K562 (cell line): Measurements from ENCODE around the gene AKT3. TPM values are rescaled to one million over a fixed set of nuclear protein-coding genes. Genes with fewer than 3 reads are reported as not detected.

Experiments
- HDAC3 ChIP-seq: fragments of 450-650 bp; IDR thresholded peaks from 2 replicates; pipeline ENCODE4 v1.6.1; 2018; ENCODE audit warnings: borderline replicate concordance, mild to moderate bottlenecking, moderate library complexity; ENCODE audit not compliant: partially characterized antibody
- JUND ChIP-seq, 2 experiments: IDR thresholded peaks; 2 replicates in 1 of 2; 3 replicates in 1 of 2; pipeline ENCODE4 v1.6.1; 2011; ENCODE audit warnings: borderline replicate concordance in 2 of 2, low read depth in 2 of 2, low read length in 2 of 2, improper control_type of control experiment in 1 of 2, missing biosample characterization in 1 of 2, missing genetic modification characterization in 1 of 2, missing genetic modification reagents in 1 of 2
- KDM4B ChIP-seq, 2 experiments: fragments of 450-650 bp in 1 of 2; sonication (generic) in 1 of 2; IDR thresholded peaks; 2 replicates each; pipeline ENCODE4 v1.6.1; 2016 to 2017; ENCODE audit warnings: borderline replicate concordance in 2 of 2, antibody characterized with exemption in 1 of 2, low read depth in 1 of 2, mild to moderate bottlenecking in 1 of 2
- ZNF699 ChIP-seq: fragments of 250-450 bp; sonication (Bioruptor Pico); IDR thresholded peaks from 2 replicates; pipeline ENCODE4 v1.8.0; 2021; ENCODE audit warnings: mild to moderate bottlenecking, moderate library complexity; ENCODE audit not compliant: insufficient replicate concordance
- polyA plus RNA-seq, 8 experiments: library from polyadenylated mRNA; depleted of rRNA in 4 of 8; stranded (reverse) in 5 of 8; unstranded in 3 of 8; fragments of >200 nt; fragmentation: Nextera tagmentation in 2 of 8; fragmentation: Illumina TruSeq in 1 of 8; extraction: Ambion mirVana in 2 of 8; extraction: Trizol in 1 of 8; gene quantifications; 2 replicates each; pipeline versions ENCODE4 v1.2.1 to v1.2.3, GENCODE V29; 2011 to 2014; ENCODE audit warnings: inconsistent platforms in 1 of 8, missing spikeins in 1 of 8
- total RNA-seq, 7 experiments: library from RNA; depleted of rRNA in 6 of 7; stranded (reverse); fragments of >200 nt in 6 of 7; fragmentation: Illumina TruSeq in 2 of 7; extraction: Trizol in 2 of 7; gene quantifications; 2 replicates each; pipeline versions ENCODE4 v1.2.1 to v1.2.3, GENCODE V29; 2011 to 2021; ENCODE audit warnings: low replicate concordance in 1 of 7
- TF ChIP-seq, protein P1 (sequence below): fragments of 450-650 bp; IDR thresholded peaks from 2 replicates; pipeline ENCODE4 v1.6.1; 2016; ENCODE audit warnings: mild to moderate bottlenecking, moderate library complexity

The AKT3 gene
- total and polyA plus RNA-seq, 9 of the 15 experiments (the other 6 are each of a cell fraction or from before 2014, with no cell fraction given) = 0.04 to 0.54 (median 0.18) TPM; not detected in 1

DNA sequence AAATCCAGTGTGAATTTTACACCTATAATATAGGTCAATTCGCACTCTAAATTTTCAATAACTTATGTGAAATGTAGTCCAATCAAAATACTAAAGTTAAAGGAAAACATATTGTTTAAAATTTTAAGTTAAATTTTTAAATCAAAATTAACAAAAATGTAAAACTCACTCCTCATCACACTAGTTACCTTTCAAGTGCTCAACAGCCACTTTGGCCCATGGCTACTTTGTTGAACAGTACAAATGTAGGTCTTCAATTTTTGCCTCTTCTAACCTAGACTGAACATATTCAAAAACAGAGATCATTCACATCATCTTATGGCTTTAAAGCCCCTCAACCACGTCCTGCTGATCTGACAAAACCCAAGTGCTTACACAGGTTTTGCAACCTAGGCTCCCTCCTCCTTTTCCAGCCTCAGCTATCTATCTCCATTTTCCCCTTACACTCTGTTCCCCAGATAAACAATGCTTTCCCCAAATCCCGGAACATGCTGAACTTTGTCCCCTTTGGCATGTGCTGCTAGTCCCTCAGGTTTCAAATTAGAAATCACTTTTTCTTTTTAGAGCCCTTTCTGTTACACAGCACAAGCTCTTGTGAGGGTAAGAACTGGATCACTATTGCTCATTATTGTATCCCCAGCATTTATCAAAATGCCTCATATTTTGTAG lies 110.6 kb downstream of the AKT3 start (continued):
- TF ChIP-seq, protein P1, sequence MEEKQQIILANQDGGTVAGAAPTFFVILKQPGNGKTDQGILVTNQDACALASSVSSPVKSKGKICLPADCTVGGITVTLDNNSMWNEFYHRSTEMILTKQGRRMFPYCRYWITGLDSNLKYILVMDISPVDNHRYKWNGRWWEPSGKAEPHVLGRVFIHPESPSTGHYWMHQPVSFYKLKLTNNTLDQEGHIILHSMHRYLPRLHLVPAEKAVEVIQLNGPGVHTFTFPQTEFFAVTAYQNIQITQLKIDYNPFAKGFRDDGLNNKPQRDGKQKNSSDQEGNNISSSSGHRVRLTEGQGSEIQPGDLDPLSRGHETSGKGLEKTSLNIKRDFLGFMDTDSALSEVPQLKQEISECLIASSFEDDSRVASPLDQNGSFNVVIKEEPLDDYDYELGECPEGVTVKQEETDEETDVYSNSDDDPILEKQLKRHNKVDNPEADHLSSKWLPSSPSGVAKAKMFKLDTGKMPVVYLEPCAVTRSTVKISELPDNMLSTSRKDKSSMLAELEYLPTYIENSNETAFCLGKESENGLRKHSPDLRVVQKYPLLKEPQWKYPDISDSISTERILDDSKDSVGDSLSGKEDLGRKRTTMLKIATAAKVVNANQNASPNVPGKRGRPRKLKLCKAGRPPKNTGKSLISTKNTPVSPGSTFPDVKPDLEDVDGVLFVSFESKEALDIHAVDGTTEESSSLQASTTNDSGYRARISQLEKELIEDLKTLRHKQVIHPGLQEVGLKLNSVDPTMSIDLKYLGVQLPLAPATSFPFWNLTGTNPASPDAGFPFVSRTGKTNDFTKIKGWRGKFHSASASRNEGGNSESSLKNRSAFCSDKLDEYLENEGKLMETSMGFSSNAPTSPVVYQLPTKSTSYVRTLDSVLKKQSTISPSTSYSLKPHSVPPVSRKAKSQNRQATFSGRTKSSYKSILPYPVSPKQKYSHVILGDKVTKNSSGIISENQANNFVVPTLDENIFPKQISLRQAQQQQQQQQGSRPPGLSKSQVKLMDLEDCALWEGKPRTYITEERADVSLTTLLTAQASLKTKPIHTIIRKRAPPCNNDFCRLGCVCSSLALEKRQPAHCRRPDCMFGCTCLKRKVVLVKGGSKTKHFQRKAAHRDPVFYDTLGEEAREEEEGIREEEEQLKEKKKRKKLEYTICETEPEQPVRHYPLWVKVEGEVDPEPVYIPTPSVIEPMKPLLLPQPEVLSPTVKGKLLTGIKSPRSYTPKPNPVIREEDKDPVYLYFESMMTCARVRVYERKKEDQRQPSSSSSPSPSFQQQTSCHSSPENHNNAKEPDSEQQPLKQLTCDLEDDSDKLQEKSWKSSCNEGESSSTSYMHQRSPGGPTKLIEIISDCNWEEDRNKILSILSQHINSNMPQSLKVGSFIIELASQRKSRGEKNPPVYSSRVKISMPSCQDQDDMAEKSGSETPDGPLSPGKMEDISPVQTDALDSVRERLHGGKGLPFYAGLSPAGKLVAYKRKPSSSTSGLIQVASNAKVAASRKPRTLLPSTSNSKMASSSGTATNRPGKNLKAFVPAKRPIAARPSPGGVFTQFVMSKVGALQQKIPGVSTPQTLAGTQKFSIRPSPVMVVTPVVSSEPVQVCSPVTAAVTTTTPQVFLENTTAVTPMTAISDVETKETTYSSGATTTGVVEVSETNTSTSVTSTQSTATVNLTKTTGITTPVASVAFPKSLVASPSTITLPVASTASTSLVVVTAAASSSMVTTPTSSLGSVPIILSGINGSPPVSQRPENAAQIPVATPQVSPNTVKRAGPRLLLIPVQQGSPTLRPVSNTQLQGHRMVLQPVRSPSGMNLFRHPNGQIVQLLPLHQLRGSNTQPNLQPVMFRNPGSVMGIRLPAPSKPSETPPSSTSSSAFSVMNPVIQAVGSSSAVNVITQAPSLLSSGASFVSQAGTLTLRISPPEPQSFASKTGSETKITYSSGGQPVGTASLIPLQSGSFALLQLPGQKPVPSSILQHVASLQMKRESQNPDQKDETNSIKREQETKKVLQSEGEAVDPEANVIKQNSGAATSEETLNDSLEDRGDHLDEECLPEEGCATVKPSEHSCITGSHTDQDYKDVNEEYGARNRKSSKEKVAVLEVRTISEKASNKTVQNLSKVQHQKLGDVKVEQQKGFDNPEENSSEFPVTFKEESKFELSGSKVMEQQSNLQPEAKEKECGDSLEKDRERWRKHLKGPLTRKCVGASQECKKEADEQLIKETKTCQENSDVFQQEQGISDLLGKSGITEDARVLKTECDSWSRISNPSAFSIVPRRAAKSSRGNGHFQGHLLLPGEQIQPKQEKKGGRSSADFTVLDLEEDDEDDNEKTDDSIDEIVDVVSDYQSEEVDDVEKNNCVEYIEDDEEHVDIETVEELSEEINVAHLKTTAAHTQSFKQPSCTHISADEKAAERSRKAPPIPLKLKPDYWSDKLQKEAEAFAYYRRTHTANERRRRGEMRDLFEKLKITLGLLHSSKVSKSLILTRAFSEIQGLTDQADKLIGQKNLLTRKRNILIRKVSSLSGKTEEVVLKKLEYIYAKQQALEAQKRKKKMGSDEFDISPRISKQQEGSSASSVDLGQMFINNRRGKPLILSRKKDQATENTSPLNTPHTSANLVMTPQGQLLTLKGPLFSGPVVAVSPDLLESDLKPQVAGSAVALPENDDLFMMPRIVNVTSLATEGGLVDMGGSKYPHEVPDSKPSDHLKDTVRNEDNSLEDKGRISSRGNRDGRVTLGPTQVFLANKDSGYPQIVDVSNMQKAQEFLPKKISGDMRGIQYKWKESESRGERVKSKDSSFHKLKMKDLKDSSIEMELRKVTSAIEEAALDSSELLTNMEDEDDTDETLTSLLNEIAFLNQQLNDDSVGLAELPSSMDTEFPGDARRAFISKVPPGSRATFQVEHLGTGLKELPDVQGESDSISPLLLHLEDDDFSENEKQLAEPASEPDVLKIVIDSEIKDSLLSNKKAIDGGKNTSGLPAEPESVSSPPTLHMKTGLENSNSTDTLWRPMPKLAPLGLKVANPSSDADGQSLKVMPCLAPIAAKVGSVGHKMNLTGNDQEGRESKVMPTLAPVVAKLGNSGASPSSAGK = no peak
- TF ChIP-seq HDAC3 (no peak), JUND (IDR thresholded peaks at IDR 0.05; ENCODE audit: borderline replicate concordance, low read depth, low read length) (no peak), JUND (tag; IDR thresholded peaks at IDR 0.05; ENCODE audit: borderline replicate concordance, low read depth, low read length) (no peak), KDM4B (IDR thresholded peaks at IDR 0.05; ENCODE audit: borderline replicate concordance in 2 of 2, low read depth in 1 of 2) (no peak), ZNF699 (no peak)
